ENCODE measurements around the gene ISL2.
"Not testable (repeated sequence)": the region's sequence is repeated elsewhere in the genome, so short reads cannot be mapped to it uniquely, and the experiment has no call there.

Gene ISL2

DNA sequence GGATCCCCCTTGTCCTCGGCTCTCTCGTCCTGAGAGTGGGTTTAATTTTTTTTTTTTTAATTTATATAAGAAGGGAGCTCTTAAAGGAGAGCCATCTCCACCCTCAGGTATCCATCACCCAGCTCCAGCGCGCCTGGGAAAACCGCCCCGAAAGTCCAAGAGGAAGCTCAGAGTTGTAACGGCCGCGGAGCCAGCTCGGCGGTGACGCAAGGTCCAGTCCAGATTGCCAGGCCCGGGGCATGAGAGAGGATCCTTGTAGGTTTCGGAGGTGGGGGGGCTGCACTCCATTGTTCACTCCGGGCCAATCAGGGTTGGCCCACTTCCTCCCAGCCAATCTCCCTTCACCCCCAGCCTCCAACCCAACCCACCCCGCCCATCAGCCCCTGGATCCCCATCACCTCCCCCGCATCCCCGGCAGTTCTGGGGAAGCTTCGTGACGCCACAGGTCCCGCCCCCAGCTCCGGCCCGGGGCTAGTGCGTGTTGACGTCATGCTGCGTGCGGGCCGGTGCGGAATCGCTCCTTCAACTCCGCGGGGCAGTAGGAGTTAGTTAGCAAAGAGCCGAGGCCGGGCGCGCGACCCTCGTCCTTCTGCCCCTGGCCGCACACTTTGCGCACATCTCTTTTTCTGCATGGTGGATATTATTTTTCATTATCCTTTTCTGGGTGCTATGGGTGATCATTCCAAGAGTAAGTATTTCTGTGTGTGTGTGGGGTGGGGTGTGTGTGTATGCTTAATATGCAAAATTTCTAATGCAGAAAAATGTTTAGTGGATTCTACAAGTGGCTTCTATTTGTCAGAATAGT is at the start of gene ISL2:
Gene ISL2 (plus strand): TSS at position 520 of the 805 bp plus-strand sequence. CDS start 111 bp downstream, at position 631.
- DNase-seq (ENCODE audit: low spot score) = peak; percentile 98

DNA sequence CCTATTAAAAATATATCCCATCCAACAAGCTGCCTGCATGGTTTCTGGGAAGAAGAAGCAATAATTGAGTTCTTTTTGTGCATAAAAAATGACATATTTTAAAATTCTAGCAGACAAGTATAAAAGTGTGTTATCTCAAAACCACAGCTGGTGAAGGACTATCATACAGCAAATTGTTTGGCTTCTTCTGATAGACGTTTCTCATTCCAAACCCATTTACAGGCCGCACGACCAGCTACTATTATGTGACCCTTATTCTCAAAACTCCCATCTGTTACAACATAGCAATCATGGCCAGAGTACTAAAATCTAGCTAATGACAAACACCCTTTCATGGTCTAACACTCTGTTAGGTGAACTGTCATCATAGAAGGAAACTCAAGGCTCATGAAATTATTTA is 47.0 kb upstream of the ISL2 start:
- DNase-seq (ENCODE audit: low spot score) = no peak

DNA sequence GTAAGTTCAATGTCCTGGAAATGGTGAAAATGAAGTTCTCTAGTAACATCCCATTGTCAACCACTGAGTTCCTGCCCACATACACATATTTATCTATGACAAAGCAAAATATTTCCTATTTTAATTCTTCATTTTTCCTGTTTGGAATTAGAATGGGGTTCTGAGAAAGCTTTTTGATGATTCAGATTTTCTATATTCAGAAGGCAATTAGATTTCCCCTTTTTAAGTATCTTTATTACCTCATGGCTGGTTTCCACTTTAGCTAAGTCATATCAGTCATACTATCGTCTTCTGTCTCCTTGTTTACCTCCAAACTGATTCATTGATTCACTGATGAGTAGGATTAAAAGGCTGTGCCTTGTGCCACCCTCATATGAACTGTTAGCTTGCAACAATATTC is 43.2 kb upstream of the ISL2 start:
- no peak for DNase-seq (ENCODE audit: low spot score)

DNA sequence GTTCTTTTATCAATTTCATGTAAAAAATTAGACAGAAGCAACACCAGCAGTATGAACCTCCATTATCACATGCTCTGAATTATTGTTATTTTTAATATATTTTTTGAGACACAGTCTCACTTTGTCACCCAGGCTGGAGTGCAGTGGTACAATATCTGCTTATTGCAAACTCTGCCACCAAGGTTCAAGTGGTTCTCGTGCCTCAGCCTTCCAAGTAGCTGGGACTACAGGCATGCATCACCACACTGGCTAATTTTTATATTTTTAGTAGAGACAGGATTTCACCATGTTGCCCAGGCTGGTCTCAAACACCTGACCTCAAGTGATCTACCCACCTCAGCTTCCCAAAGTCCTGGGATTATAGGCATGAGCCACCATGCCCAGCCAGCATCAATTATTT is 42.1 kb upstream of the ISL2 start:
- DNase-seq (ENCODE audit: low spot score) = not testable (repeated sequence)

DNA sequence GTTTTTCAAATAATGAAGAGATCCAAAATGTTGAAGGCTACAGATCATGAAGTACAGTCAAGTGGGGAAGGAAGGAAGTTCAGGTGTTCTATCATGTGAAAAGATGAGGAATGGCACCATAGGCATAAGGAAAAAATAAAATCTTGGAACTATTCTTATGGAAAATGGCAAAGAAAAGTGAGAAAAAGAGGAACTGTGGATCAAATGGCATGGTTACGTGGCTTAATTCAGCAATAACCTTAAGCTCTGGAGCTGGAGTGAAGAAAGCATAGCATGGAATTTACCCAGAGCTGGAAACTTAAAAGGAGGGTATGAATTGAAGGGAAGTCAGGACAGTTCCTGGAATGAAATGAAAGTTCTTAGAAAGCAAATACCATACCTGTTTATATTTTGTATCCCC is 39.7 kb upstream of the ISL2 start:
- no peak for DNase-seq (ENCODE audit: low spot score)

DNA sequence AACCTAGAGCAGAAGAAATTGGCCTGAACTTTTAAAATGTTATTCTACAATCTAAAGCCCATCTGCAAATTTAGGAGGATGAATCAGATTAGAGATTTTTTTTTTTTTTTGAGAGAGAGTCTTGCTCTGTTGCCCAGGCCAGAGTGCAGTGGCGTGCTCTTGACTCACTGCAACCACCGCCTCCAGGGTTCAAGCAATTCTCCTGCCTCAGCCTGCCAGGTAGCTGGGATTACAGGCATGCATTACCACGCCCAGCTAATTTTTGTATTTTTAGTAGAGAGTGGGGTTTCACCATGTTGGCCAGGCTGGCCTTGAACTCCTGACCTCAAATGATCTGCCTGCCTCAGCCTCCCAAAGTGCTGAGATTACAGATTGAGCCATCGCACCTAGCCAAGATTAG is 38.6 kb upstream of the ISL2 start:
- not testable (repeated sequence) for DNase-seq (ENCODE audit: low spot score)

DNA sequence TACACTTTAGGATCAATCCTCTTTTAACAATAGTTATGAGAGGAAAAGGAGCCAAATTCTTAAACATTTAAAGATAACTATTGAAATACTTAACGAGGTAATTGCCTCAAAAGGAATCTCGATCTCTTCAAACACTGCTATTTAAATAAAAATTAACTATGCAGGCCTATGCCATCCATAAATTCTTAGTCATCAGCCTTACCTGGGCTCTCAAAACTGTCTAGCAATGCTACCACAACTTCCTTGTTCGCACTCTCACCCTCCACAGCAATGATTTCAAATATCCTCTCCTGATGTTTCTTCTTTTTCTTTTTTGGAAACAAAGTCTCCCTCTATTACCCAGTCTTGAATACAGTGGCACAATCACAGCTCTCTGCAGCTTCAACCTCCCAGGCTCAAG is 37.6 kb upstream of the ISL2 start:
- no peak for DNase-seq (ENCODE audit: low spot score)

DNA sequence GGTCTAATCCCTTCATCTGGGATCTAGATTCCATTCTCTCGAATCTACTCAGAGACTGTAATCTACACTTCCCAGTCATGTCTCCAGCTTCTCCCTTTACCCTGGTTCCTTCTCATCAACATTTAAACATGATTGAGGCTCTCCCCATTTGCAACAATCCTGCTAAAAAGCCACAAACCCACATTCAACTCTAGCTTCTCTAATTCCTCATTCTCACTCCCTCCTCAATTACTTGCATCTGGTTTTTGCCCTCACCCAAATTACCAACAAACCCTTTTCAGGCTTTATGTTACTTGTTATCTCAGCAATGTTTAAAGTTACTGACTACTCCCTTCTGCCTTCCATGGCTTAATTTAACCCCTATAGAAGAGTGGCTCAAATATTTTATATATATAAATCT is 36.8 kb upstream of the ISL2 start:
- DNase-seq (ENCODE audit: low spot score) = no peak

DNA sequence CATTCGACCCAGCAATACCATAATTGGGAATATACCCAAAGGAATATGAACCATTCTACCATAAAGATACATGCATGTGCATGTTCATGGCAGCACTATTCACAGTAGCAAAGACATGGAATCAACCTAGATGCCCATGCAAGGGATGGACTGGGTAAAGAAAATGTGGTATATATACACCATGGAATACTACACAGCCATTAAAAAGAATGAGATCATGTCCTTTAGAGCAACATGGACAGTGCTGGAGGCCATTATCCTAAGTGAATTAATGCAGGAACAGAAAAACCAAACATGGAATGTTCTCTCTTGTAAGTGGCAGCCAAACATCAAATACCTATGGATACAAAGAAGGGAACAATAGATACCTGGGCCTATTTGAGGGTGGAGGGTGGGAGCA is 32.7 kb upstream of the ISL2 start:
- DNase-seq (ENCODE audit: low spot score) = no peak

DNA sequence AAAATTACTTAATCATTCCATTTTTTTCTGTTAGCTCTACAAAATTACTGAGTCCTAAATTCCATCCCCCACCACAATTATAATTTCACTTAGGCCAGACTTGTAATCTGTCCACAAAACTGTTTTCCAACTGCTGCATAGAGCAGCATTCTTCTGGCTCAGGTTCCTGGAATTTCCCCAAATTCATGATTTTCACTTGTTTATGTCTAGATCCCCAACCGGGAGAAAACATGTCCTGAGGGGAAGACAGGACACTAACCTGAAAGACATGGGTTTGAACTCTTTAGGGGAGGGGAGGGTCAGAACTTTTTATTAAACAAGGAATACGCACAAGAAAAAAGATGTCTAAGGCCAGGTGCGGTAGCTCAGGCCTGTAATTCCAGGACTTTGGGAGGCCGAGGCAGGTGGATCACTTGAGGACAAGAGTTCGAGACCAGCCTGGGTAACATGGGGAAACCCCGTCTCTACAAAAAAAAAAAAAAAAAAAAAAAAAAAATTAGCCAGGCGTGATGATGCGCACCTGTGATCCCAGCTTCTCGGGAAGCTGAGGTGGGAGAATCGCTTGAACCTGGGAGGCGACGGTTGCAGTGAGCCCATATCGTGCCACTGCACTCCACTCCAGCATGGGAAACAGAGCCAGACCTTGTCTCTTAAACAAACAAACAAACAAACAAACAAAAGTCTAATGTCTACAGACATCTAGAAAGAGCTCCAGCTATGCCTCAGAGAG is 26.8 kb upstream of the ISL2 start:
- no peak for DNase-seq (ENCODE audit: low spot score)

DNA sequence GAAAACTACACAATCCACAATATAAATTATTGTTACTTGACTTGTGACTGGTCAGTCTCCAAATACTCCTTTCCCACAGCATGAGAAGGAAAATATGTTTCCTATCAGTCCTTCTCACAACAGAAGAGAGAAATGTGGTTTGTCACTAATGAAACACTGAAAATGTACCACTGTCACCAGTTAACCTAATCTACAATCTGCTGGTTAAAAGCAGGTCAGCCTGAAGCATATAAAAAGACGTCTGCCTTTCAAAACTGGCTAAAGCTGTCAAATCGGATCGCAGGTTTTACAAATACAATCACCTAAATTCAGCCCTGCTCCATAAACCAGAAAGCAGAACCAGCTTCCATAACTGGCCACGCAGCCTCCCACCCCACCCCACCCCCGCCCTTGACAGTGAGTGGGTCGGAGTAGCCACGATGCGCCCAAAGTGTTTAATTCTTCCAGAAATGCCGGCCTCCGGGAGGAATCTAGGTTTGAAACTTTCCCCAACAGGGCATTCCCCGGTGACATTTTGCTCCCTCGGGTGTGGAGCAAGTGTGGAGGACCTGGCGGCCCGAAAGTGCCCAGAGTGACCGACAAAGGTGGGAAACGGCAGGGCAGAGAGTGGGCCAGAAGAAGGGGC is 26.0 kb upstream of the ISL2 start:
- peak; percentile 16 for DNase-seq (ENCODE audit: low spot score)

DNA sequence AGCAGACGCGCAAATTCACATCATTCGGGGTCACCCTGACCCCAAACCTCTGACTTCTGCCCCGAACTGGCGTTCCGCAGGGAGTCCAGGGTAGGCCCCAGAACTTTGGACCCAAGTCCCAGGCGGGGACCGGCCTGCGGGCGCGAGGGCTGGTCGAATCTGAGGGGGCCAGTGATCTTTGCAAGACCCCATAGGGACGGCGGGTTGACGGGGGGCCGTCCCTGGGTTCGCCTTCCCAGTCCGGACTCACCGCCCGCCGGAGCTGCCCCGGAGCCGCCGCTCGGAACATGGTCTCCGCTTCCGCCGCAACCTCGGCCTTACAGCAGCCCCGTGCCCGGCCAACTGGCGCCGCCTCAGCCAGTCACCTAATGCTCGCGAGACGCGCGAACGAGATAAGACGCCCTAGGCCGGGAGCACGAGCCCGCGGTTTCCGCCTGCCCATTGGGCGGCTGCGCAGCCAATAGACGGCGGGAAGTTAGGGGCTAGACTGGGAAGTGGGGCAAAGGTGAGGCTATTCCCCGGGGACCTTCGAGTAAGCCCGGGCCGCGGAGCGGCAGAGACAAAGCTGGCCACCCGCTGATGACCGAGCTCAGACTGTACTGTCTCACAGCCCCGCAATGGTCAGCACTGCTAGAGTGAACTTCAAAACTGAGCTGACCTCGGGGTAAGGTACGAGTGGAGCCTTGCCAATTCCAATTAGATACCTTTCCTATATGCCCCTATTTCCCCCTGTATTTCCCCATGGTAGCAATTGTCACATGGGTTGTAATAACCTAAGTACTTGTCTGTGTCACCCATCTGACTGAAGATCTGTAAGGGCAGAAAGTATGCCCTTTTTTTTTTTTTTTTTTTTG is 25.2 kb upstream of the ISL2 start, which contains the start of gene ETFA:
Gene ETFA (minus strand): TSS at position 370 of the 854 bp plus-strand sequence. CDS start 81 bp downstream, at position 289.
- peak; percentile 95 for DNase-seq (ENCODE audit: low spot score)

DNA sequence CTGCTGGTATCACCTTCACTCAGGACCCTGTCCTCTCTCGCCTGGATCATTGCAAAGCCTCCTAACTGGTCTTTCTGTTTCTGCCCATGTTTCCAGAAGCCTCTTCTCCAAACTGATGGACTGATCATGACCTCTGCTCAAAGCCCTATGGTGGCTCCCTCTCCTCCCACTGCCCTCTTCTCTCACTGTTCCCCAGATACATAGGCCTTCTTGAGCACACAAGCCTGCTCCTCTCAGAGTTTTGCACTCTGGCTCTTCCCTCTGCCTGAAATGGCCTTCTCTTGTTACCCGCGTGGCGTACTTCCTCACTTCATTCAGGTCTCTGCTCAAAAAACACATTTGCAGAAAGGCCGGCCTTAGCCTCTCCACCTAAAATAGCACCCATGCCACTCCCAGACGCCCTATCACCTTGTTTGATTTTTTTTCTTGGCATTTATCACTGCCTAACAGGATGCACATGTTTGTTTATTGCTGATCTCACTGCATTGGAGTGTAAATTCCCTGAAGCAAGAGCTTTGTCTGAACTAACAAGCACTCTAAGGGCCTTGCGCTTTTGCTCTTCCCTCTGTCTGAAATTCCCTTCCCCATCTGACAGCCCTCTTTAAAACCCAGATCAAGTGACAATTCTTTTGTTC is 23.9 kb upstream of the ISL2 start:
- peak; percentile 7 for DNase-seq (ENCODE audit: low spot score)

DNA sequence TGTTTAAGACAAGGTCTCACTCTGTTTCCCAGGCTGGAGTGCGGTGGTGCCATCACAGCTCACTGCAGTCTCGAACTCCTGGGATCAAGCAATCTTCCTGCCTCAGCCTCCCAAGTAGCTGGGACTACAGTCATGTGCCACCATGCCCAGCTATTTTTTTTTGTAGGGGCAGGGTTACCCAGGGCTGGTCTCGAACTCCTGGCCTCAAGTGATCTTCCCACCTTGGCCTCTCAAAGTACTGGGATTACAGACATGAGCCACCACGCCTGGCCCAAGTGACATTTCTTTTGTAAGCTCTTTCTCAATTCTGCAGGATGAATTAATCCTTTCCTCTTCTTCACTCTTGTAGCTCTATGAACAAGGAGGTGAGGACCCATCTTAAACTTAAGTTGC is 23.4 kb upstream of the ISL2 start:
- not testable (repeated sequence) for DNase-seq (ENCODE audit: low spot score)

DNA sequence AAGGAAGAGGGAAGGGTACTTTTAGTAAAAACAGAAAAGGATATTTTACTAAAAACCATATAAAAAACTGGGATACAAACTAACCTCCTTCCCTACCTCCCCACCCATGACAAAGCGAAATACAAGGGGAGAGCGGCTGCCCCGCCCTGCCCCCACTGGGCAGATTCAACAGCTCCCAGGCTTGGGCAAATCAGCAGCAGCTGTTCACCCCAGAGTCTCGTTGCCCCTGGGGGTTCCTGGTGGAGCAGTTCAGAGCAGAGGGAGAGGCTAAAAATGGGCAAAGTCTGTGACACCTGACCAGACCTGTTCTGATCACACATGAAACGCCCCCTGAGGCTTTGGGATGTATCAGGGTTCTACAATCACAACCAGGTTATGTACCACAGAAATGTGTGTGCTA is 22.8 kb upstream of the ISL2 start:
- DNase-seq (ENCODE audit: low spot score) = no peak

DNA sequence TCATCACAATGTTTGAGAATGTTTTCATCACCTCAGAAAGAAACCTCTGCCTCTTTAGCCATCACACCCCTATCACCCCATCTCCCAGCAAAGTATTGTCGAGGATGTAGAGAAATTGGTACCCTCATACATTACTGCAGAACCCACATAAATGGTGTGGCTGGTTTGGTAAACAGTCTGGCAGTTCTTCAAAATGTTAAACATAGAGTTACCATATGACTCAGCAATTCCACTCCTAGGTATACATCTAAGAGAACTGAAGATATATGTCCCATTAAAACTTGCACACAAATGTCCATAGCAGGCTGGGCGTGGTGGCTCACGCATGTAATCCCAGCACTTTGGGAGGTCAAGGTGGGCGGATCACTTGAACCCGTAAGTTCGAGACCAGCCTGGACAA is 16.6 kb upstream of the ISL2 start:
- DNase-seq (ENCODE audit: low spot score) = no peak

DNA sequence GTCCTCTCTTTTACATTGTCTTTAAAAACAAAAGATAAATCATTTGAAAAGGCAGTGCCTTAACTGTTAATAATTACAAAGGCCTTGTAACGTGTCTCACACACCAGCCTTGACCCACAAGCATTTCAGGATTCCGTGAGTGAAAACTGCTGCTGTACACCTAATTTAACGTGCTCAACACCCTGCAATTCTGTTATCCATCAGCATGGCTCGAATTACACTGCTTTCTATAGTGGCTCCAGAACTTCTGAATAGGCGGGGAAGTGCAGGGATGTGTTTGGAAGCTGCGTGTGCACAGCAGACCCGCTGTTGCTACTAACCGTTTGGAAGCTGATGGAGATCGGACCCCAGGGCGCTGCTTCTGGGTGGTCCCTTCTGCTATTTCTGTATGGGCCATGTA is 15.4 kb upstream of the ISL2 start:
- DNase-seq (ENCODE audit: low spot score) = no peak

DNA sequence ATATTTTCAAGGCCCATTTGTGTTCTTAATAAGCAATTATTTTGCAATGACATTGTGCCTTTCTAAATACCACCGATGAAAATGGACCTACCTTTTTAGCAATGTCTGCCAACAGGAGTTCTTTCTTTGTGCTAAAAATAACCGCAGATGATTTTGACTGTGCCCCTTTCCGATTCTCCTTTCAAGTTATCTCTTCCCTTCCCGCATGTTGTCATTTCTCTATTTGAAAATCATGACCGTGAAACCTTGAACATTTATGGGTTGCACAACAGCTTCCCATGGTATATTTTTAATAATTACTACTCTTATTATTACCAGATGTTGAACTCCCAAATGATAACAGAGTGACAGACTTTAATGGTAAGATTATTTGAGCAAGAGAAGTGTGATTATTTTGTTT is 15.0 kb upstream of the ISL2 start:
- no peak for DNase-seq (ENCODE audit: low spot score)

DNA sequence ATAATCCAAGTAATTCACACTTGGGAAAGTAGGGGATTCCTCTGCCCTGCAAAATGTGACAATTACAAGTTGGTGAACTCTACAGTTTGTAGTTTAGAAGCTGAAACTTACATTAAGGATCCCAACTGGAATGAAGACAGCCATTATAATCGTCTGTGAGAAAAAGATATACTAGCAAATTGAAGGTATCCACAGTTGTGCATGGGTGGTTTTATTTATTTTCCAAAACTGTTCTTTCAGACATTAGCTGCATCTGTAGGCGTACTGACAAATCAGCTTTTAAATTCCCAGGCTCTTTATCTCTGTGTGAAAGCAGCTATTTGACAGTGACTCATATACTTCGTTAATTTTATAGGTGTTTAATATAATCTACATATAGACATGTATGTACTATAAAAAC is 12.5 kb upstream of the ISL2 start:
- DNase-seq (ENCODE audit: low spot score) = no peak

DNA sequence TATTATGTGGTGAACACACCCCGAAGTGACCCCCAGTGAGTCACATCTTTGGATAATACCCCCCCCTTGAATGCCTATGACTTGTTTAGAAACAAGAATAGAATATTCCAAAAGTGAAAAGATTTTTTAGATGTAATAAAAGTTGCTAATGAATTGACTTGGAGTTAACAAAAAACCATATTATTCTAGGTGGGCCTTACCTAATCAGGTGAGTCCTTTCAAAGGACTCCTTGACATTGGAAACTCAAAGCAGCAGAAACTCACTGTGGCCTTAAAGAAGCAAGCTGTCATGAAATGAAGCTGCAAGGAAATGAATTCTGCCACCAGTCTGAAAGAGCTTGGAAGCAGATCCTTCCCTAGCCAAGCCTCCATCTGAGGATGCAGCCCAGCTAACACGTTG is 10.9 kb upstream of the ISL2 start:
- no peak for DNase-seq (ENCODE audit: low spot score)

Data from SW480 (cell line).